Measurements from ENCODE around the gene DPCD. TPM values are rescaled to one million over a fixed set of nuclear protein-coding genes. Genes with fewer than 3 reads are reported as not detected.
"Not testable (repeated sequence)": the region's sequence is repeated elsewhere in the genome, so short reads cannot be mapped to it uniquely, and the experiment has no call there.

Gene DPCD
- total RNA-seq, 4 donors from 2014 or later = 18.1 to 73.0 (median 37.3) TPM

- TF ChIP-seq CTCF (IDR thresholded peaks at IDR 0.05) (no peak), POLR2A (IDR thresholded peaks at IDR 0.05) (no peak)
- intact Hi-C loops (cut with DNase I) = no loop called here
- Histone ChIP-seq H3K36me3 (peaks cover 0 to 3% of the 10 kb centered on the region in 2 donors), H3K27me3 (no peaks in the 10 kb centered on the region), H3K9me3 (no peaks in the 10 kb centered on the region), H3K27ac (no peak overlapping the region), H3K4me3 (replicated peaks in 1 of 3) (no peak overlapping the region), H3K4me1 (peaks cover 5 to 11% of the 10 kb centered on the region in 2 donors)
- DNase-seq = peak; percentile 39 to 44
- 60 to 92% methylated on average over 1 of the region's 1 CpG for WGBS, 2 donors
These were observed 37.8 kb downstream of the DPCD start for GRCh38 chr10:101625821-101626412.

GRCh38 chr10:101629837-101630632, 41.9 kb downstream of the DPCD start:
- Histone ChIP-seq H3K9me3 (no peaks in the 10 kb centered on the region), H3K4me1 (peaks cover 5 to 11% of the 10 kb centered on the region in 2 donors), H3K27me3 (no peaks in the 10 kb centered on the region), H3K36me3 (no peaks in the 10 kb centered on the region), H3K4me3 (replicated peaks in 1 of 3) (no peak overlapping the region), H3K27ac (no peak overlapping the region)
- intact Hi-C loops (cut with DNase I) = no loop called here
- TF ChIP-seq POLR2A (IDR thresholded peaks at IDR 0.05) (no peak), CTCF (IDR thresholded peaks at IDR 0.05) (no peak)
- 88 to 93% methylated on average over 13 of the region's 13 CpGs for WGBS, 2 donors
- DNase-seq = no peak

DNA sequence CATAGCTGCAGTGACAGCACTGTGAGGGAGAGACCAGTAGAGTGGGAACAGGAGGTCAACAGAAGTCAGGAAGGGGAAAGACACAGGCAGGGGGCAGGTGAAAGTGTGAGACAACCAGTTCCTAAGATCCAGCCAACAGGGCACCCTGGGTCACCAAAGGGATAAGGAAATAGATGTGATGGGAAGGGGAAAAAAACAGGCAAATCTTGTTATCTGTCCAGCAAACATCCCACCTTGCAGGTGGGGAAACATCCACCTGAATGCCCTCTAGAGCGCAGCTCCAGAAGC, 42.5 kb downstream of the DPCD start:
- Histone ChIP-seq H3K4me1 (peaks cover 5 to 7% of the 10 kb centered on the region in 2 donors), H3K36me3 (no peaks in the 10 kb centered on the region), H3K27ac (no peak overlapping the region), H3K9me3 (no peaks in the 10 kb centered on the region), H3K4me3 (replicated peaks in 1 of 3) (no peak overlapping the region), H3K27me3 (no peaks in the 10 kb centered on the region)
- intact Hi-C loops (cut with DNase I) = no loop called here
- no peak for TF ChIP-seq POLR2A (IDR thresholded peaks at IDR 0.05)
- TF ChIP-seq CTCF (IDR thresholded peaks at IDR 0.05) = no peak
- 92 to 100% methylated on average over 1 of the region's 1 CpG for WGBS, 2 donors
- DNase-seq = no peak

DNA sequence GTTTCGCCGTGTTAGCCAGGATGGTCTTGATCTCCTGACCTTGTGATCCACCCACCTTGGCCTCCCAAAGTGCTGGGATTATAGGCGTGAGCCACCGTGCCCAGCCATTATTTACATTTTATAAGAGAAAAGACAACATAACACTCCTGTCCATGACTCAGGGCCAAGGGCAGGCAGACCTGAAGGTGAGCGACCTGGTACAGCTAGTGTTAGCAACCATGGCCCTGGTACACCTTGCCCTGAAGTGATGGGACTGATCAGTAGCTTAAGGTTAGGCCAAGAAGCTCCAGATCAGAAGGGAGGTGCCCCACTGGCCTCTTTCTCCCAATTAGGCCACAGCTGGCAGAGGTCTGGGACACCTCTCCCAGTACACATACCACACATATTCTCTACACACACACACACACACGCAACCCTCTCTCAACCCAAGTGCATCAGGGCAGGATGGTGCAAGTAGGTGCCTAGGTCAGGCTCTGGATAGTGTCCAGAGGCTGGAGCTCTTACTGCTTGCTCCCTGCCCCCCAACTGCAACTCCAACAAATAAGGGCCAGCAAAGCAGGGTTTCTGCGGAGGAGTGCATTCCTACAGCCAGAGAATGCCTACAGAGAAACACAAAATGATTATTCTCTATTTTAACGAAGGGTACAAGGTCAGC, 43.8 kb downstream of the DPCD start:
- H3K4me1 ChIP-seq = no peaks in the 10 kb centered on the region
- no peaks in the 10 kb centered on the region for H3K9me3 ChIP-seq
- WGBS, 2 donors = 89 to 97% methylated on average over 8 of the region's 8 CpGs
- TF ChIP-seq CTCF (IDR thresholded peaks at IDR 0.05) (no peak), POLR2A (IDR thresholded peaks at IDR 0.05) (no peak)
- no peak overlapping the region for H3K27ac ChIP-seq
- intact Hi-C loops (cut with DNase I) = no loop called here
- DNase-seq = no peak
- no peaks in the 10 kb centered on the region for H3K36me3 ChIP-seq
- H3K4me3 ChIP-seq (replicated peaks in 1 of 3) = no peak overlapping the region
- no peaks in the 10 kb centered on the region for H3K27me3 ChIP-seq

DNA sequence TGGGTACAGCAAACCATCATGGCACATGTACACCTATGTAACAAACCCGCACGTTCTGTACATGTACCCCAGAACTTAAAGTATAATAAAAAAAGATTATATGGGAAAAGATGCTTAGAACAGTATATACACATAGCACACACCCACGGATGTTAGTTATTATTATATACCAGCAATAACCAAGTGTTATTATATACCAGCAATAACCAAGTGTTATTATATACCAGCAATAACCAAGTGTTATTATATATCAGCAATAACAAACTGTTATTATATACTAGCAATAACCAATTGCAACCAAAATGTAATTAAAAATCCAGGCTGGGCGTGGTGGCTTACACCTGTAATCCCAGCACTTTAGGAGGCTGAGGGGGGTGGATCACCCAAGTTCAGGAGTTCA, 45.4 kb downstream of the DPCD start:
- H3K9me3 ChIP-seq; H3K4me1 ChIP-seq; H3K27me3 ChIP-seq; H3K27ac ChIP-seq; H3K4me3 ChIP-seq (replicated peaks in 1 of 3); intact Hi-C loops (cut with DNase I); H3K36me3 ChIP-seq; DNase-seq: not testable (repeated sequence)
- WGBS, 2 donors = 98% methylated on average over 4 of the region's 4 CpGs
